HCT116 (cell line): ENCODE results near the gene SRP9.

ENCODE experiments used
- CEBPB ChIP-seq: IDR thresholded peaks from 2 replicates; pipeline ENCODE4 v1.6.1; 2012; ENCODE audit warnings: low read depth
- EZH2 ChIP-seq: fragments of 200-600 bp; sonication (generic); IDR thresholded peaks from 2 replicates; pipeline ENCODE4 v1.6.1; 2017; ENCODE audit warnings: antibody characterized with exemption, mixed run types
- FOSL1 ChIP-seq: IDR thresholded peaks from 2 replicates; pipeline ENCODE4 v1.6.1; 2012; ENCODE audit warnings: low read depth
- JUND ChIP-seq: IDR thresholded peaks from 2 replicates; pipeline ENCODE4 v1.6.1; 2012
- POLR2A ChIP-seq: IDR thresholded peaks from 2 replicates; pipeline ENCODE4 v1.7.0; 2011; ENCODE audit warnings: borderline replicate concordance; ENCODE audit not compliant: insufficient read depth, insufficient read length; ENCODE audit errors: extremely low read depth
- POLR2AphosphoS5 ChIP-seq: IDR thresholded peaks from 2 replicates; pipeline ENCODE4 v1.6.1; 2011; ENCODE audit warnings: mild to moderate bottlenecking, low read depth, low read length, moderate library complexity
- SIN3A ChIP-seq: IDR thresholded peaks from 2 replicates; pipeline ENCODE4 v1.6.1; 2012; ENCODE audit warnings: low read depth
- SRF ChIP-seq: IDR thresholded peaks from 2 replicates; pipeline ENCODE4 v1.6.1; 2012; ENCODE audit warnings: low read depth
- YY1 ChIP-seq: IDR thresholded peaks from 2 replicates; pipeline ENCODE4 v1.6.1; 2011; ENCODE audit warnings: low read length, low read depth, moderate library complexity, mild to moderate bottlenecking; ENCODE audit not compliant: insufficient replicate concordance; ENCODE audit errors: extremely low read depth
- ZFX ChIP-seq: fragments of 450-650 bp; IDR thresholded peaks from 2 replicates; pipeline ENCODE4 v1.6.1; 2017
- TF ChIP-seq, protein P1 (sequence below), 3 experiments: fragments of 200-600 bp in 1 of 3; sonication (generic) in 1 of 3; IDR thresholded peaks in 2 of 3; conservative IDR thresholded peaks in 1 of 3; 2 replicates each; pipeline ENCODE4 v1.5.1; 2012 to 2017; ENCODE audit warnings: low read depth in 2 of 3, low read length in 2 of 3, antibody characterized with exemption in 1 of 3, borderline replicate concordance in 1 of 3, control low read depth in 1 of 3, mild to moderate bottlenecking in 1 of 3, mixed read lengths in 1 of 3, mixed run types in 1 of 3, moderate library complexity in 1 of 3; ENCODE audit not compliant: insufficient read depth in 1 of 3
- TF ChIP-seq, protein P2 (sequence below): IDR thresholded peaks from 2 replicates; pipeline ENCODE4 v1.6.1; 2012
- TF ChIP-seq, protein P3 (sequence below): IDR thresholded peaks from 2 replicates; pipeline ENCODE4 v1.6.1; 2012
- TF ChIP-seq, protein P4 (sequence below): IDR thresholded peaks from 2 replicates; pipeline ENCODE4 v1.6.1; 2012; ENCODE audit warnings: low read depth

DNA sequence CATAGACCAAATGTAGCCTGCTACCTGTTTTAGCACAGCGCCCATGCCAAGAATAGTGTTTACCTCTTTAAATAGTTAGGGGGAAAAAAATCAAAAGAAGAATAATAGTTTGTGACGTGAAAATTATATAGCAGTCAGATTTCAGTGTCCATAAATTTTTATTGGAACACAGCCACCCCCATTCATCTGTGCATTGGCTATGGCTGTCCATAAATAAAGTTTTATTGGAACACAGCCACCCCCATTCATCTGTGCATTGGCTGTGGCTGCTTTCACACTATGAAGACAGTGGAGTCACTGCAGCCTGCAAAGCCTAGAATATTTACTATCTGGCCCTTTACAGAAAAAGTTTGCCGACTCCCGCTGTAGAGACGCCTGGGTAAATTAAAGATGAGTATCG, 53.2 kb downstream of the SRP9 start:
- TF ChIP-seq ZFX (no peak), POLR2AphosphoS5 (no peak), EZH2 (no peak), POLR2A (no peak), SRF (no peak), CEBPB (no peak), SIN3A (no peak), YY1 (no peak), JUND (no peak), FOSL1 (no peak)
- TF ChIP-seq, protein P1, sequence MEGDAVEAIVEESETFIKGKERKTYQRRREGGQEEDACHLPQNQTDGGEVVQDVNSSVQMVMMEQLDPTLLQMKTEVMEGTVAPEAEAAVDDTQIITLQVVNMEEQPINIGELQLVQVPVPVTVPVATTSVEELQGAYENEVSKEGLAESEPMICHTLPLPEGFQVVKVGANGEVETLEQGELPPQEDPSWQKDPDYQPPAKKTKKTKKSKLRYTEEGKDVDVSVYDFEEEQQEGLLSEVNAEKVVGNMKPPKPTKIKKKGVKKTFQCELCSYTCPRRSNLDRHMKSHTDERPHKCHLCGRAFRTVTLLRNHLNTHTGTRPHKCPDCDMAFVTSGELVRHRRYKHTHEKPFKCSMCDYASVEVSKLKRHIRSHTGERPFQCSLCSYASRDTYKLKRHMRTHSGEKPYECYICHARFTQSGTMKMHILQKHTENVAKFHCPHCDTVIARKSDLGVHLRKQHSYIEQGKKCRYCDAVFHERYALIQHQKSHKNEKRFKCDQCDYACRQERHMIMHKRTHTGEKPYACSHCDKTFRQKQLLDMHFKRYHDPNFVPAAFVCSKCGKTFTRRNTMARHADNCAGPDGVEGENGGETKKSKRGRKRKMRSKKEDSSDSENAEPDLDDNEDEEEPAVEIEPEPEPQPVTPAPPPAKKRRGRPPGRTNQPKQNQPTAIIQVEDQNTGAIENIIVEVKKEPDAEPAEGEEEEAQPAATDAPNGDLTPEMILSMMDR (IDR thresholded peaks at IDR 0.05 in 2 of 3, conservative IDR thresholded peaks at IDR 0.05 in 1 of 3; ENCODE audit: borderline replicate concordance in 1 of 3, insufficient read depth in 1 of 3, low read depth in 2 of 3, low read length in 2 of 3): no peak
- TF ChIP-seq, protein P2, sequence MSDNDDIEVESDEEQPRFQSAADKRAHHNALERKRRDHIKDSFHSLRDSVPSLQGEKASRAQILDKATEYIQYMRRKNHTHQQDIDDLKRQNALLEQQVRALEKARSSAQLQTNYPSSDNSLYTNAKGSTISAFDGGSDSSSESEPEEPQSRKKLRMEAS: no peak
- TF ChIP-seq, protein P3, sequence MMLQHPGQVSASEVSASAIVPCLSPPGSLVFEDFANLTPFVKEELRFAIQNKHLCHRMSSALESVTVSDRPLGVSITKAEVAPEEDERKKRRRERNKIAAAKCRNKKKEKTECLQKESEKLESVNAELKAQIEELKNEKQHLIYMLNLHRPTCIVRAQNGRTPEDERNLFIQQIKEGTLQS: no peak
- TF ChIP-seq, protein P4, sequence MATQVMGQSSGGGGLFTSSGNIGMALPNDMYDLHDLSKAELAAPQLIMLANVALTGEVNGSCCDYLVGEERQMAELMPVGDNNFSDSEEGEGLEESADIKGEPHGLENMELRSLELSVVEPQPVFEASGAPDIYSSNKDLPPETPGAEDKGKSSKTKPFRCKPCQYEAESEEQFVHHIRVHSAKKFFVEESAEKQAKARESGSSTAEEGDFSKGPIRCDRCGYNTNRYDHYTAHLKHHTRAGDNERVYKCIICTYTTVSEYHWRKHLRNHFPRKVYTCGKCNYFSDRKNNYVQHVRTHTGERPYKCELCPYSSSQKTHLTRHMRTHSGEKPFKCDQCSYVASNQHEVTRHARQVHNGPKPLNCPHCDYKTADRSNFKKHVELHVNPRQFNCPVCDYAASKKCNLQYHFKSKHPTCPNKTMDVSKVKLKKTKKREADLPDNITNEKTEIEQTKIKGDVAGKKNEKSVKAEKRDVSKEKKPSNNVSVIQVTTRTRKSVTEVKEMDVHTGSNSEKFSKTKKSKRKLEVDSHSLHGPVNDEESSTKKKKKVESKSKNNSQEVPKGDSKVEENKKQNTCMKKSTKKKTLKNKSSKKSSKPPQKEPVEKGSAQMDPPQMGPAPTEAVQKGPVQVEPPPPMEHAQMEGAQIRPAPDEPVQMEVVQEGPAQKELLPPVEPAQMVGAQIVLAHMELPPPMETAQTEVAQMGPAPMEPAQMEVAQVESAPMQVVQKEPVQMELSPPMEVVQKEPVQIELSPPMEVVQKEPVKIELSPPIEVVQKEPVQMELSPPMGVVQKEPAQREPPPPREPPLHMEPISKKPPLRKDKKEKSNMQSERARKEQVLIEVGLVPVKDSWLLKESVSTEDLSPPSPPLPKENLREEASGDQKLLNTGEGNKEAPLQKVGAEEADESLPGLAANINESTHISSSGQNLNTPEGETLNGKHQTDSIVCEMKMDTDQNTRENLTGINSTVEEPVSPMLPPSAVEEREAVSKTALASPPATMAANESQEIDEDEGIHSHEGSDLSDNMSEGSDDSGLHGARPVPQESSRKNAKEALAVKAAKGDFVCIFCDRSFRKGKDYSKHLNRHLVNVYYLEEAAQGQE: no peak
